HG02759 (cell line): ENCODE measurements around the gene FGF23.

ENCODE experiments used
- ATAC-seq: cut with Tn5 transposase; IDR thresholded peaks from one replicate; pipeline ENCODE4 v1.9.1; 2021; ENCODE audit warnings: mild to moderate bottlenecking, moderate library complexity; ENCODE audit not compliant: unreplicated experiment

Gene FGF23

DNA sequence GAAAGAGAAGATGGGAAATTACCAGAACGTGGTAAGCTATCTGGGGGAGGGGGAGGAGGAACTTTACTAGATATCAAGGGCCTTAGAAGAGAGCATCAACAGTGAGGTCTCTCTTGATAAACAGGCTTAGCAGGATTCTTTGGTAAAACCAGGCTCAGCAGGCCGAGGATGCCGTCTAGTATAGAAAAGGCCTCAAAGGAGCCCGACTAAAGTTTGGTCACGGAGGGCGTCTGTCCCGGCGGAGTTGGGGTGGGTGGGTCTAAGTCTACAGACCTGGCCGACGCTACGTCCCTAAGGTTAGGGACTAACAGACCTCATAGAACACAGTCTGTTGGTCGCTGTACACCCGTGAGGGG lies 59.0 kb downstream of the FGF23 start:
- ATAC-seq: peak; percentile 38
